Caco-2 (cell line): Measurements from ENCODE around the gene TRDMT1. TPM values are rescaled to one million over a fixed set of nuclear protein-coding genes. Genes with fewer than 3 reads are reported as not detected.

Experiments used
- BruUV-seq: library from RNA; stranded (reverse); fragments of 400-500 nt; replicated peaks from 2 replicates; lab custom pipeline; 2021; lab: Mats Ljungman, UMichigan
- CTCF ChIA-PET: fragments of 300-600 bp; sonication (Branson Sonifier 250); formaldehyde crosslinking; loops from one replicate; lab custom pipeline; 2022; ENCODE audit warnings: antibody characterized with exemption; lab: Charles Lee
- POLR2A ChIA-PET: fragments of 300-600 bp; sonication (Branson Sonifier 250); formaldehyde crosslinking; loops from one replicate; lab custom pipeline; 2022; ENCODE audit warnings: antibody characterized with exemption; lab: Charles Lee
- DNase-seq, 2 experiments: peaks; one replicate each; pipeline versions ENCODE4 v3.0.0 to v3.0.0-alpha.2; 2020 to 2022
- H3K27me3 ChIP-seq: replicated peaks from 2 replicates; pipeline ENCODE4 v1.6.0; 2011; ENCODE audit warnings: low read length; ENCODE audit not compliant: control insufficient read depth, insufficient read depth
- H3K36me3 ChIP-seq: 2 replicates; pipeline ENCODE4 v1.5.1; 2011; ENCODE audit warnings: low read length; ENCODE audit not compliant: control insufficient read depth, insufficient read depth
- H3K4me1 ChIP-seq: fragments of 250-450 bp; sonication (Bioruptor Pico); 2 replicates; pipeline ENCODE4 v1.5.1; 2020; ENCODE audit warnings: mild to moderate bottlenecking
- H3K4me3 ChIP-seq: 2 replicates; pipeline ENCODE4 v1.5.1; 2011; ENCODE audit warnings: low read depth, mild to moderate bottlenecking, control low read depth, low read length
- H3K9me3 ChIP-seq: fragments of 250-450 bp; sonication (Bioruptor Pico); 2 replicates; pipeline ENCODE4 v1.5.1; 2020; ENCODE audit warnings: mild to moderate bottlenecking, moderate library complexity
- H3K27ac Mint-ChIP-seq: one replicate; pipeline ENCODE4 v1.8.0; 2022; ENCODE audit warnings: mixed read lengths; ENCODE audit not compliant: unreplicated experiment
- H3K27me3 Mint-ChIP-seq: one replicate; pipeline ENCODE4 v1.8.0; 2022; ENCODE audit warnings: mixed read lengths; ENCODE audit not compliant: insufficient read depth, unreplicated experiment
- H3K36me3 Mint-ChIP-seq: one replicate; pipeline ENCODE4 v1.8.0; 2022; ENCODE audit warnings: mild to moderate bottlenecking, mixed read lengths; ENCODE audit not compliant: insufficient read depth, unreplicated experiment
- H3K4me1 Mint-ChIP-seq: one replicate; pipeline ENCODE4 v1.8.0; 2022; ENCODE audit warnings: low read depth, mixed read lengths; ENCODE audit not compliant: unreplicated experiment
- H3K4me3 Mint-ChIP-seq: one replicate; pipeline ENCODE4 v1.8.0; 2022; ENCODE audit warnings: mild to moderate bottlenecking, moderate library complexity, mixed read lengths; ENCODE audit not compliant: unreplicated experiment
- H3K9me3 Mint-ChIP-seq: one replicate; pipeline ENCODE4 v1.8.0; 2022; ENCODE audit warnings: mixed read lengths; ENCODE audit not compliant: unreplicated experiment
- CTCF ChIP-seq, 2 experiments: fragments of 200-600 bp in 1 of 2; IDR thresholded peaks; 1 replicate in 1 of 2; 2 replicates in 1 of 2; pipeline versions ENCODE4 v1.5.1 to v1.8.0; 2011 to 2022; ENCODE audit warnings: antibody characterized with exemption in 1 of 2, control low read depth in 1 of 2, inconsistent platforms in 1 of 2, low read depth in 1 of 2, low read length in 1 of 2, mild to moderate bottlenecking in 1 of 2, moderate library complexity in 1 of 2; ENCODE audit not compliant: insufficient read depth in 1 of 2, severe bottlenecking in 1 of 2, unreplicated experiment in 1 of 2
- intact Hi-C: fragments of 100-400 bp; cut with micrococcal nuclease; formaldehyde crosslinking; loops from one replicate; pipeline ENCODE4 v1.10.0; 2022; ENCODE audit not compliant: unreplicated experiment
- total RNA-seq: library from RNA; stranded (reverse); gene quantifications from 2 replicates; pipeline ENCODE4 v1.2.3, GENCODE V29; 2022

The TRDMT1 gene
- total RNA-seq, 1 experiment from 2014 or later = 8.6 TPM

GRCh38 chr10:17174626-17175025 lies 26.8 kb downstream of the TRDMT1 start:
- DNase-seq = no peak
- no peaks in the 10 kb centered on the region for H3K9me3 ChIP-seq
- H3K4me1 ChIP-seq = no peaks in the 10 kb centered on the region
- TF ChIP-seq CTCF (IDR thresholded peaks at IDR 0.05; ENCODE audit: insufficient read depth in 1 of 2, low read depth in 1 of 2, low read length in 1 of 2, severe bottlenecking in 1 of 2, unreplicated experiment in 1 of 2) = no peak
- no peak overlapping the region for H3K4me3 ChIP-seq
- Mint-ChIP-seq H3K27me3 (no peaks in the 10 kb centered on the region), H3K36me3 (no peaks in the 10 kb centered on the region), H3K9me3 (no peaks in the 10 kb centered on the region), H3K4me1 (no peaks in the 10 kb centered on the region), H3K4me3 (no peak overlapping the region), H3K27ac (no peak overlapping the region)
- H3K27me3 ChIP-seq = no peaks in the 10 kb centered on the region
- ChIA-PET CTCF (no interaction called here), POLR2A (no interaction called here)
- BruUV-seq = no TSS peak
- no peaks in the 10 kb centered on the region for H3K36me3 ChIP-seq
- intact Hi-C loops = loop anchor here (5.0 kb wide), 1 partner anchor 117 kb away; no protein-coding TSS in a partner anchor

- CTCF ChIA-PET = no interaction called here
- H3K4me1 ChIP-seq = no peaks in the 10 kb centered on the region
- no peak for DNase-seq
- no peaks in the 10 kb centered on the region for H3K27me3 Mint-ChIP-seq
- no peak overlapping the region for H3K27ac Mint-ChIP-seq
- no peaks in the 10 kb centered on the region for H3K9me3 ChIP-seq
- no peak overlapping the region for H3K4me3 Mint-ChIP-seq
- no peaks in the 10 kb centered on the region for H3K27me3 ChIP-seq
- TF ChIP-seq CTCF (IDR thresholded peaks at IDR 0.05; ENCODE audit: insufficient read depth in 1 of 2, low read depth in 1 of 2, low read length in 1 of 2, severe bottlenecking in 1 of 2, unreplicated experiment in 1 of 2) = no peak
- no peaks in the 10 kb centered on the region for H3K36me3 ChIP-seq
- BruUV-seq = no TSS peak
- no peak overlapping the region for H3K4me3 ChIP-seq
- POLR2A ChIA-PET = interaction anchor here (0.5 kb wide), 1 partner anchor 216 kb away, joined by 8 read pairs; no protein-coding TSS in a partner anchor
- H3K4me1 Mint-ChIP-seq = no peaks in the 10 kb centered on the region
- intact Hi-C loops = no loop called here
- H3K9me3 Mint-ChIP-seq = no peaks in the 10 kb centered on the region
- H3K36me3 Mint-ChIP-seq = no peaks in the 10 kb centered on the region
These were observed 30.3 kb downstream of the TRDMT1 start for GRCh38 chr10:17171141-17171641.

DNA sequence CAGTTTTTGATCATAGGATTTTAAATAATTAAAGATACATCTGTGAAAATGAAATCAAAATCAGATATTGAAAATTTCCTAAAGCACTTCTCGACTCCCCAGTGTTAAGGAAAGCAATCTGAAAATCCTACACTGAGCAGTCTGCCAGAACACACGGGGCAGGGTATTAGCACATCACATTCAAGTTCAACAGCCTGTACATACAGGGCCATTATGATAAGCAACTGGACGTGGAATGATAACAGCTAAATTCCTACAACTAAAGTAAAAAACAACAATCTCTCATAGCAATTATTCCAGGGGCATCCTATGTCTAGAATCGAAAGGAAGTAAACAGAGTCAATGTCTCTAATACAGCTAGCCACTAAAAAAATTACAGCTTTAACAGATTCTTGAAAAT lies 31.7 kb downstream of the TRDMT1 start:
- no peaks in the 10 kb centered on the region for H3K9me3 Mint-ChIP-seq
- DNase-seq = no peak
- no peaks in the 10 kb centered on the region for H3K27me3 Mint-ChIP-seq
- H3K27me3 ChIP-seq = no peaks in the 10 kb centered on the region
- H3K4me1 ChIP-seq = no peaks in the 10 kb centered on the region
- no peaks in the 10 kb centered on the region for H3K36me3 Mint-ChIP-seq
- ChIA-PET CTCF (no interaction called here), POLR2A (no interaction called here)
- no peak overlapping the region for H3K4me3 Mint-ChIP-seq
- no peaks in the 10 kb centered on the region for H3K36me3 ChIP-seq
- no TSS peak for BruUV-seq
- H3K4me3 ChIP-seq = no peak overlapping the region
- no peaks in the 10 kb centered on the region for H3K4me1 Mint-ChIP-seq
- intact Hi-C loops = no loop called here
- no peaks in the 10 kb centered on the region for H3K9me3 ChIP-seq
- H3K27ac Mint-ChIP-seq = no peak overlapping the region
- no peak for TF ChIP-seq CTCF (IDR thresholded peaks at IDR 0.05; ENCODE audit: insufficient read depth in 1 of 2, low read depth in 1 of 2, low read length in 1 of 2, severe bottlenecking in 1 of 2, unreplicated experiment in 1 of 2)
